Non-pigmented ciliary epithelial cell (primary cell): Measurements from ENCODE around the gene ARFGEF2.

Source experiments
- DNase-seq: peaks from one replicate; pipeline ENCODE4 v3.0.0-alpha.2; 2010; ENCODE audit warnings: low read depth

The ARFGEF2 gene

DNA sequence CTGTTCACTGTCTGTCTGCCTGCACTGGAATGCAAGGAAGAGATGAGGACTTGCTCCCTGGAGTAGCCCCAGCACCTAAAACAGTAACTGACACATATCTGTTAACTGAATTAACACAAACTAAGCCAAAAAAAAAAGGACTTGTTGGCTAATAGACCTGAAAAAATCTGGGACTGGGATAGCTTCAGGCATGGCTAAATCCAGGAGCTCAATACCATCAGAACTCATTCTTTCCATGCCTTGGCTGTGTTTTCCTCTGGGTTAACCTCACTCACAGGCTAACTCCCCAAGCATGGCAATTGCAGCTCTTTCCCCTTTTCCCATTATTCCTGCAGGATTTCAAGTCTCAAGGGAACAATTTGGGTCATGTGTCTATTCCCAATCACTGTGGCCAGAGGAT lies 21.6 kb upstream of the ARFGEF2 start:
- DNase-seq = no peak

GRCh38 chr20:48901326-48901725 lies 20.2 kb upstream of the ARFGEF2 start:
- no peak for DNase-seq

- DNase-seq = no peak
These were observed 17.8 kb upstream of the ARFGEF2 start for GRCh38 chr20:48903705-48904104.

DNA sequence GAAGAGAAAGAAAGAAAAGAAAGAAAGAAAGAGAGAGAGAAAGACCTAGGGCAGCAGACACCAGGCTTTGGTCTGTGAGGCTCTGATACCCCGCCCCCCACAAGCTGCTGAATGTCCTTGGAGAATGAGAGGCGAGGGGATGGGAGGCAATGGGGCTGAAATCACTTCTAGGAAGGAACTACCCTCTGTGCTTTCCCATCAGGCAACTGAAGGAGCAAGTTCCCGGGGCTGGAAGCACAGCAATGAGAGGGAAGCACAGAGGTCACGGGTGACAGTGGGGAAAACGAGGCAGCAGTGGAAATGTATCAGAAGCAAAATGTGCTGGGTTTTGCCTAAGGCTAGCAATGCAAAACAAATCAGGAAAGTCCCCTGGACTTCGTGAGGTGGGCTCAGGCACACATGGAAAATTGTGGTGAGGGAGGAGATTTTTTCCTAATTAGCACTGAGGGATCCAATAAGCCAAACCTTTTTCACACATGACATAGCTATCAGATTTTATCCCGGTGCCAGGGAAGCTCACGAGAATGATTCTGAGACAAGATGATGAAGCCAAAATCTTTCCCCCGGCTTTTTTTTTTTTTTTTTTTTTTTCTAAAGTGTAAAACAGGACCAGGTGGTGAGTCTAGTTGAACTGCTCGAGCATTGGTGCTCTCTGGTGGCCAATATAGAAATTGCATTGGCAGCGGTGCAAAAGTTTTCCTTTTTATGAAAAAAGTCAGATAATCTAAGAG lies 16.8 kb upstream of the ARFGEF2 start:
- peak; percentile 31 for DNase-seq

- DNase-seq = no peak
These were observed 16.2 kb upstream of the ARFGEF2 start for GRCh38 chr20:48905297-48905647.

DNA sequence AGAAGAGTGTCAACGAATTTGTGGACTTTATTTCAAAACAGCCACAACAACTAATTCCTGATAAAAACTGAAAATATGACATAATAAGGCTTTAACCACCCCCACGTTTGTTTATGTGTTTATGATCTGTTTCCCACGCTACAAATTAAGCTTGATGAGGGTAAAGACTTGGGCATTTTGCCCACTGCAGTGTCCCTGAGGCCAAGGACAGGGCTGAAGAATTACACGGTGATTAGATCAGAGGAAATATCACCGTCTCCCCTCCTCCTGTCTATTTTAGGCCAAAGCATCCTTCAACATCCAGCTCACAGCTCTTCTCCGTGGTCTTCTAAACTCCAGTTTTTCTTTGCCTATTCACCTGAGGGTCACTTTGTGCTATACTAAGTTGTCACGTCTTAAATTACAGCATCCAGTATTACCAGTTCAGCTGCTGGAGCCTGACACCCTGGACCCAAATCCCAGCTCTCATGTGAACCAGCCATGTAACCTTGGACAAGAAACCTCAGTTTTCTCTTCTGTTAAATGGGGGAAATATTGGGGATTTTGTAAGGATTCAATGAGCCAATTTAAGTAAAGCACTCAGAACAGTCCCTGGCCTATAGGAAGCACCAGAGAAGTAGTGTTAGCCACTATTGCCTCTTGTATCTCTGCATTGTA lies 15.2 kb upstream of the ARFGEF2 start:
- DNase-seq = no peak

GRCh38 chr20:48908656-48909319 lies 12.7 kb upstream of the ARFGEF2 start:
- DNase-seq = no peak

- DNase-seq = no peak
These were observed 11.6 kb upstream of the ARFGEF2 start for GRCh38 chr20:48909910-48910309.

GRCh38 chr20:48910347-48910781 lies 11.1 kb upstream of the ARFGEF2 start:
- DNase-seq = no peak

GRCh38 chr20:48912065-48912464 lies 9.4 kb upstream of the ARFGEF2 start:
- DNase-seq = no peak

- no peak for DNase-seq
These were observed 4.8 kb upstream of the ARFGEF2 start for GRCh38 chr20:48916699-48917098.

GRCh38 chr20:48919336-48919881 lies 2.1 kb upstream of the ARFGEF2 start:
- DNase-seq = no peak

DNA sequence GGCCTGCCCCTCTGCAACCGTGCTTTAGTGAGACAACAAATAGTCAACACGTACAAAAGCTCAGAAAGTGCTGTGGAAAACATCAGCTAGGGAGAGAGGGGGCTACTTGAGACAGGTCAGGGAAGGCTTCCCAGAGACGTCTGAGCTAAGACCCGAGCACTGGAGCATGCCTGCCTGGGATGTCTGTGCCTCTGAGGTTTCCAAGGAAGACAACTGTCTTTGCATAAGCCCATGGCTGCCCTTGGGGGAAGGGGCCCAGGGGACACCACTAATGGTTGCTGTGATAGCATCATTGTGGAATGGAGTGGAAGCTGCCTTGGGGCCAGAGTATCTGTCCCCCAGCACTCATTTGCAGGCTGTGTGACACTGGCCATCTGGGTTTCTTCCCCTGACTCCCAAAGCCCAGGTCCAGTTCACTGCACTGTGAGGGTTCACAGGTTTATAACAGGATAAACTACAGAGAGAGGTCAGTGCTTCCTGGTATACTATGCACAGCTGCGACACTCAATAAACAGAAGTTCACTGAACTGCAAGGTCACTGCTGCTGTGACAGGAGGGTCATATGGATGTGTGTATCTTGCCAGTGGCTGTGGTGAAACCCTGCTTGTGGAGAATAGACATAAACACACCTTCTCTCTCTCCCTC lies 1.5 kb upstream of the ARFGEF2 start:
- no peak for DNase-seq

- DNase-seq = no peak
These were observed 864 bp upstream of the ARFGEF2 start for GRCh38 chr20:48920527-48921167.

DNA sequence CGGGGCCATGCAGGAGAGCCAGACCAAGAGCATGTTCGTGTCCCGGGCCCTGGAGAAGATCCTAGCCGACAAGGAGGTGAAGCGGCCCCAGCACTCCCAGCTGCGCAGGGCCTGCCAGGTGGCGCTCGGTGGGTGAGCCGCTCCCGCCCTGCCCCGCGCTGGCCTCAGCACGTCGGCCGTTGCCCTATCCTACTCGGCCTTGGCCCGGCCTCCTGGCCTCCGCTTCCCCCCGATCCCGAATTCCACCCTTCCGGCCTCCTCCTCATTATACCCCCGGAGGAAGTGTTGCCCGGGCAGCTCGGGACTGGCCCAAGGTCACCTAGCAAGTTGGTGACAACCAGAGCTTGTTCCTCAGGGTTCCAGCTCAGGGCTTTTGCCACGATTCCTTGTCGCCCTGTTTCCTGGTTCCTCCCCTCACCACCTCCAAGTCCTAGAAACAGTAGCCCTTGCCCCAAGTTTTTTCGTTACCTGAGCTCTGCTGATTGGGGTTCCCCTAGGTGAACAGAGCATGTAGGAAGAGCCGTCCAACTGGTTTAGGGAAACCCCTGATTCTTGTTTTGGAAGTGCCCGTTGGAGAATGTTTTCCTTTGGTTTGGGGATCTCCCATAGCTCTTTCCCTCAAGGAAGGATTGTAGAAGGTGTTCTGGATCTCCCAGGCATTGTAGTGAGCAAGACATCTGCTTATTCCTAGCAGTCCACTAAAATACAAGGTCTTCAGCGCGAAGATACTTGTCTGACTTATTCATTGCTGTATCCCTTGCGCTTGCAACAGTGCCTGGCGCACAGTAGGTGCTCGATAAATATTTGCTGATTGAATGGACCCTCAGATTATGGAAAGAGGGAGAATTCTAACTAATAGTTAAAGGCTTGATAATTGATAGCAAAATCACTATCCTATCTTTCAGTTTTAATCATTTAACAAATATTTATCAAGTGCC lies 641 bp downstream of the ARFGEF2 start:
- no peak for DNase-seq

DNA sequence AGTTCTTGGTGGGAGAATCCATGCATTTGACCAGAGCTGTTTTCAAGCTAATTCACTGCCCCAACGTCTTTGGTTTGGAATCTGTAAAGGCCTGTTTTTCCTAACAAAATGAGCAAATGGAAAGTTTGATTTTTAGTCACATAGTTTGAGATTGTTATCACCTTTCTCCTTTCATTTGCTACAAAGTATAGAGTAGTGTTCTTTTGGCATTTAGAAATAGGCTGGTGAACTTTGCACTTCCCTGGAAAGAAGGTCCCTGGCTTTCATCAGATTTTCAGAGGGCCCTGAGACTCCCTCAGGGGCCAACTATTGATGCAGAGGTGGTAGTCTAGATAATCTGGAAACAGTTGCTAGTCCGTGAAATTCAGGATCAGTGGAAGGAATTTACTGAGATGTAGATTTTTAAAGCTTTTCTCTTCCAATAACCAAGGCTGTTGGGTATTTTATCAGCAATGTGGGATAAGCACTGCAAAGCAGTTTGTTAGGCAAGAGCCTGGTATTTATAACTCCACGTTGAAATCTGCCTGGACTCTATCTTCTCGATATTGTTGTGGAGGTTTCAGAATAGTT lies 1.7 kb downstream of the ARFGEF2 start:
- DNase-seq = no peak

- no peak for DNase-seq
These were observed 3.2 kb downstream of the ARFGEF2 start for GRCh38 chr20:48924756-48925109.

- no peak for DNase-seq
These were observed 4.8 kb downstream of the ARFGEF2 start for GRCh38 chr20:48926267-48926666.

- DNase-seq = no peak
These were observed 5.3 kb downstream of the ARFGEF2 start for GRCh38 chr20:48926821-48927220.

- DNase-seq = peak; percentile 15
These were observed 7.6 kb downstream of the ARFGEF2 start for GRCh38 chr20:48928832-48929725.
